HCT116 (cell line): ENCODE results near the gene VAMP3. TPM values are rescaled to one million over a fixed set of nuclear protein-coding genes. Genes with fewer than 3 reads are reported as not detected.

Source experiments
- ATAC-seq: fragments of 200-7000 bp; cut with Tn5 transposase; 2 replicates; pipeline ENCODE4 v1.9.1; 2020; ENCODE audit warnings: mild to moderate bottlenecking, moderate library complexity
- BruUV-seq: library from RNA; stranded (reverse); fragments of 400-500 nt; replicated peaks from 2 replicates; lab custom pipeline; 2021; lab: Mats Ljungman, UMichigan
- CTCF ChIA-PET: fragments of 300-600 bp; sonication (Branson Sonifier 250); formaldehyde crosslinking; loops from one replicate; lab custom pipeline; 2021; ENCODE audit warnings: antibody characterized with exemption; lab: Charles Lee
- POLR2A ChIA-PET: fragments of 300-600, 350-600 bp; sonication (Branson Sonifier 250); formaldehyde crosslinking; loops from one replicate; lab custom pipeline; 2021; ENCODE audit warnings: antibody characterized with exemption; lab: Charles Lee
- RAD21 ChIA-PET, 2 experiments: fragments of 300-600 bp; sonication (Branson Sonifier 250); formaldehyde crosslinking; loops; one replicate each; lab custom pipeline; 2023; ENCODE audit warnings: low total read pairs in 2 of 2; ENCODE audit not compliant: uncharacterized antibody in 2 of 2, unreplicated experiment in 2 of 2, low non-redundant PET in 1 of 2; lab: Charles Lee
- DNase-seq: peaks from one replicate; pipeline ENCODE4 v3.0.0-alpha.2; 2010; ENCODE audit warnings: low read depth, low spot score
- H2AFZ ChIP-seq: fragments of 200-600 bp; shearing (Covaris generic), sonication (generic); 2 replicates; pipeline ENCODE4 v1.6.1; 2017; ENCODE audit warnings: low read depth, mixed run types, mixed read lengths, antibody characterized with exemption, low read length; ENCODE audit not compliant: poor library complexity, severe bottlenecking
- H3K27ac ChIP-seq: 2 replicates; pipeline ENCODE4 v1.5.1; 2012; ENCODE audit warnings: low read depth, low read length
- H3K27me3 ChIP-seq: fragments of 200-600 bp; sonication (generic); 2 replicates; pipeline ENCODE4 v1.6.1; 2016; ENCODE audit warnings: mixed run types, low read length, mixed read lengths; ENCODE audit not compliant: insufficient read depth
- H3K36me3 ChIP-seq, 2 experiments: fragments of 200-500 bp in 1 of 2; fragments of 200-600 bp in 1 of 2; sonication (Bioruptor generic) in 1 of 2; sonication (generic) in 1 of 2; 2 replicates each; pipeline versions ENCODE4 v1.5.1 to v1.6.1; 2014 to 2016; ENCODE audit warnings: low read length in 2 of 2, inconsistent platforms in 1 of 2, mixed read lengths in 1 of 2, mixed run types in 1 of 2; ENCODE audit not compliant: insufficient read depth in 2 of 2, control insufficient read depth in 1 of 2
- H3K4me1 ChIP-seq, 2 experiments: fragments of 200-600 bp in 1 of 2; sonication (generic) in 1 of 2; 2 replicates each; pipeline versions ENCODE4 v1.5.1 to v1.6.1; 2012 to 2017; ENCODE audit warnings: low read length in 2 of 2, inconsistent platforms in 1 of 2, mild to moderate bottlenecking in 1 of 2, mixed read lengths in 1 of 2, mixed run types in 1 of 2, moderate library complexity in 1 of 2; ENCODE audit not compliant: insufficient read depth in 2 of 2, control insufficient read depth in 1 of 2
- H3K4me2 ChIP-seq: fragments of 200-600 bp; sonication (generic); 2 replicates; pipeline ENCODE4 v1.6.1; 2017; ENCODE audit warnings: mixed run types, low read length, mixed read lengths
- H3K4me3 ChIP-seq, 2 experiments: fragments of 200-600 bp in 1 of 2; sonication (generic) in 1 of 2; replicated peaks in 1 of 2; 2 replicates each; pipeline ENCODE4 v1.5.1; 2011 to 2016; ENCODE audit warnings: low read length in 2 of 2, control low read depth in 1 of 2, low read depth in 1 of 2, mild to moderate bottlenecking in 1 of 2, mixed read lengths in 1 of 2, mixed run types in 1 of 2
- H3K79me2 ChIP-seq: fragments of 200-600 bp; sonication (generic); 2 replicates; pipeline ENCODE4 v1.6.1; 2017; ENCODE audit warnings: mild to moderate bottlenecking, mixed run types, low read length, moderate library complexity, mixed read lengths; ENCODE audit not compliant: insufficient read depth
- H3K9ac ChIP-seq: fragments of 200-600 bp; sonication (generic); 2 replicates; pipeline ENCODE4 v1.6.1; 2016; ENCODE audit warnings: low read length, mixed read lengths
- H3K9me2 ChIP-seq: fragments of 200-600 bp; sonication (generic), shearing (Covaris generic); 2 replicates; pipeline ENCODE4 v1.6.1; 2017; ENCODE audit warnings: mixed run types, mild to moderate bottlenecking, moderate library complexity; ENCODE audit not compliant: insufficient read depth
- H3K9me3 ChIP-seq, 2 experiments: fragments of 200-500 bp in 1 of 2; fragments of 200-600 bp in 1 of 2; sonication (Bioruptor generic) in 1 of 2; sonication (generic) in 1 of 2; 2 replicates each; pipeline ENCODE4 v1.6.1; 2014 to 2017; ENCODE audit warnings: low read length in 2 of 2, mixed read lengths in 2 of 2, inconsistent platforms in 1 of 2, low read depth in 1 of 2, mild to moderate bottlenecking in 1 of 2, mixed run types in 1 of 2, moderate library complexity in 1 of 2; ENCODE audit not compliant: control insufficient read depth in 1 of 2, insufficient read depth in 1 of 2
- H4K20me1 ChIP-seq: fragments of 200-600 bp; sonication (generic), shearing (Covaris generic); 2 replicates; pipeline ENCODE4 v1.6.1; 2017; ENCODE audit warnings: mixed run types, mild to moderate bottlenecking, moderate library complexity; ENCODE audit not compliant: insufficient read depth
- CBX3 ChIP-seq: IDR thresholded peaks from 2 replicates; pipeline ENCODE4 v1.6.1; 2012; ENCODE audit warnings: low read depth
- CEBPB ChIP-seq: IDR thresholded peaks from 2 replicates; pipeline ENCODE4 v1.6.1; 2012; ENCODE audit warnings: low read depth
- CTCF ChIP-seq, 3 experiments: fragments of 200-600 bp in 1 of 3; sonication (generic) in 1 of 3; IDR thresholded peaks in 2 of 3; conservative IDR thresholded peaks in 1 of 3; 2 replicates each; pipeline ENCODE4 v1.5.1; 2012 to 2017; ENCODE audit warnings: low read depth in 2 of 3, low read length in 2 of 3, antibody characterized with exemption in 1 of 3, borderline replicate concordance in 1 of 3, control low read depth in 1 of 3, mild to moderate bottlenecking in 1 of 3, mixed read lengths in 1 of 3, mixed run types in 1 of 3, moderate library complexity in 1 of 3; ENCODE audit not compliant: insufficient read depth in 1 of 3
- EGR1 ChIP-seq: IDR thresholded peaks from 2 replicates; pipeline ENCODE4 v1.6.1; 2012; ENCODE audit warnings: low read depth
- FOSL1 ChIP-seq: IDR thresholded peaks from 2 replicates; pipeline ENCODE4 v1.6.1; 2012; ENCODE audit warnings: low read depth
- JUND ChIP-seq: IDR thresholded peaks from 2 replicates; pipeline ENCODE4 v1.6.1; 2012
- POLR2AphosphoS5 ChIP-seq: IDR thresholded peaks from 2 replicates; pipeline ENCODE4 v1.6.1; 2011; ENCODE audit warnings: mild to moderate bottlenecking, low read depth, low read length, moderate library complexity
- SP1 ChIP-seq: IDR thresholded peaks from 2 replicates; pipeline ENCODE4 v1.6.1; 2012; ENCODE audit warnings: low read depth
- SRF ChIP-seq: IDR thresholded peaks from 2 replicates; pipeline ENCODE4 v1.6.1; 2012; ENCODE audit warnings: low read depth
- ZFX ChIP-seq: fragments of 450-650 bp; IDR thresholded peaks from 2 replicates; pipeline ENCODE4 v1.6.1; 2017
- intact Hi-C: fragments of 100-400 bp; cut with micrococcal nuclease; formaldehyde crosslinking; loops from 2 replicates; pipeline ENCODE4 v1.10.0; 2022
- total RNA-seq: library from RNA; stranded (reverse); gene quantifications from one replicate; pipeline ENCODE4 v1.2.1, GENCODE V29; 2021; ENCODE audit not compliant: unreplicated experiment

The VAMP3 gene
- total RNA-seq, 1 experiment from 2014 or later = 79.3 TPM

DNA sequence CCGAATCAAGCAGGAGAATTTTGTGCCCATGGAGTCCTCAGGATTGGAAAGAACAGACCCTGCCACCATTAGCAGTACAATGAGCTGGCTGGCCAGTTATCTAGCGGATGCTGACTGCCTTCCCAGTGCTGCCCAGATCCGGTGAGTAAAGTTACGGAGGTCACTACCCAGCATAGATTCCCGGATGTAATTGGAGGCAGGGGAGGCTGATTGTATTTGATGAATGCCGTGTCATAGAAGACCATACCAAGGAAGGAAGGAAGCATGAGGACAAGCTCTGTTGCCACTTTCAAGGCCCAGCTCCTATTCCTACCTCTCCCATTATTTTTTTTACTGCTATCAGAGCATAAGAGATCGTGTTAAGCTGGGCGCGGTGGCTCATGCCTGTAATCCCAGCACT is 26.2 kb upstream of the VAMP3 start:
- Histone ChIP-seq H3K9me2 (no peaks in the 10 kb centered on the region), H3K9me3 (no peaks in the 10 kb centered on the region), H4K20me1 (no peaks in the 10 kb centered on the region), H3K79me2 (no peaks in the 10 kb centered on the region), H3K4me2 (no peak overlapping the region), H3K4me1 (no peaks in the 10 kb centered on the region), H3K4me3 (no peak overlapping the region), H3K27me3 (no peaks in the 10 kb centered on the region), H3K36me3 (peaks cover 10 to 18% of the 10 kb centered on the region in 2 experiments), H2AFZ (no peak overlapping the region), H3K27ac (no peak overlapping the region), H3K9ac (no peak overlapping the region)
- intact Hi-C loops = no loop called here
- ChIA-PET RAD21 (no interaction called here), CTCF (interaction anchor here (0.9 kb wide), 1 partner anchor 8 kb away, joined by 3 read pairs; no protein-coding TSS in a partner anchor), POLR2A (no interaction called here)
- no peak for DNase-seq
- ATAC-seq = no peak
- BruUV-seq = no TSS peak
- TF ChIP-seq CTCF (IDR thresholded peaks at IDR 0.05 in 2 of 3, conservative IDR thresholded peaks at IDR 0.05 in 1 of 3; ENCODE audit: borderline replicate concordance in 1 of 3, insufficient read depth in 1 of 3, low read depth in 2 of 3, low read length in 2 of 3) = no peak
- no peak for TF ChIP-seq EGR1
- no peak for TF ChIP-seq SP1
- TF ChIP-seq JUND = no peak

- intact Hi-C loops = no loop called here
- no peaks in the 10 kb centered on the region for H3K9me2 ChIP-seq
- H3K4me3 ChIP-seq = no peak overlapping the region
- BruUV-seq = no TSS peak
- TF ChIP-seq ZFX (no peak), POLR2AphosphoS5 (no peak), SRF (no peak), SP1 (no peak), FOSL1 (no peak), CBX3 (no peak), JUND (no peak), EGR1 (no peak), CEBPB (no peak)
- ChIA-PET POLR2A (no interaction called here), RAD21 (no interaction called here), CTCF (no interaction called here)
- H3K27ac ChIP-seq = no peak overlapping the region
- peaks cover 10 to 18% of the 10 kb centered on the region in 2 experiments for H3K36me3 ChIP-seq
- no peak overlapping the region for H3K4me2 ChIP-seq
- H4K20me1 ChIP-seq = no peaks in the 10 kb centered on the region
- H3K4me1 ChIP-seq = no peaks in the 10 kb centered on the region
- DNase-seq (no peak), ATAC-seq (no peak)
- no peak overlapping the region for H3K9ac ChIP-seq
- H3K27me3 ChIP-seq = no peaks in the 10 kb centered on the region
- no peak overlapping the region for H2AFZ ChIP-seq
- no peaks in the 10 kb centered on the region for H3K79me2 ChIP-seq
- H3K9me3 ChIP-seq = no peaks in the 10 kb centered on the region
Observed at GRCh38 chr1:7745783-7746182, 25.3 kb upstream of the VAMP3 start.
